Epithelial cell of proximal tubule (primary cell): ENCODE measurements around the gene L1CAM. TPM values are rescaled to one million over a fixed set of nuclear protein-coding genes. Genes with fewer than 3 reads are reported as not detected.
"Not testable (repeated sequence)": the region's sequence is repeated elsewhere in the genome, so short reads cannot be mapped to it uniquely, and the experiment has no call there.

Source experiments
- DNase-seq: peaks from one replicate; pipeline ENCODE4 v3.0.0-alpha.2; 2011; ENCODE audit warnings: low read depth
- H3K4me3 ChIP-seq: 2 replicates; pipeline ENCODE4 v1.5.1; 2011; ENCODE audit warnings: low read depth, mild to moderate bottlenecking, low read length
- total RNA-seq: library from RNA; depleted of rRNA; stranded (reverse); fragments of >200 nt; gene quantifications from 2 replicates; pipeline ENCODE4 v1.2.3, GENCODE V29; 2015
- TF ChIP-seq, protein P1 (sequence below): conservative IDR thresholded peaks from 2 replicates; pipeline ENCODE4 v1.5.1; 2012; ENCODE audit warnings: low read depth, mild to moderate bottlenecking, low read length

Gene L1CAM
- total RNA-seq, 1 donor from 2014 or later: 62.1 TPM

DNA sequence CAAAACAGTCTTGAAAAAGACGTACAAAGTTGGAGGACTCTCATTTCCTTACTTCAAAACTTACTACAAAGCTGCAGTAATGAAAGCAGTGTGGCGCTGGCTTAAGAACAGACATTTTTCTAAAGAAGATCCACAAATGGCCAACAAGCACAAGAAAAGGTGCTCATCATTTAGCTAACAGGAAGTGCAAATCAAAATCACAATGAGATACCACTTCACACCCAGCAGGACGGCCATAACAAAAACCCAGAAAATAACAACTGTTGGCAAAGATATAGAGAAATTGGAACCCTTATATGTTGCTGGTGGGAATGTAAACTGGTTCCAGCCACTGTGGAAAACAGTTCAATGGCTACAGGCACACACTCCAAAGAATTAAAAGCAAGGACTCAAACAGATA is 59.0 kb downstream of the L1CAM start:
- TF ChIP-seq, protein P1, sequence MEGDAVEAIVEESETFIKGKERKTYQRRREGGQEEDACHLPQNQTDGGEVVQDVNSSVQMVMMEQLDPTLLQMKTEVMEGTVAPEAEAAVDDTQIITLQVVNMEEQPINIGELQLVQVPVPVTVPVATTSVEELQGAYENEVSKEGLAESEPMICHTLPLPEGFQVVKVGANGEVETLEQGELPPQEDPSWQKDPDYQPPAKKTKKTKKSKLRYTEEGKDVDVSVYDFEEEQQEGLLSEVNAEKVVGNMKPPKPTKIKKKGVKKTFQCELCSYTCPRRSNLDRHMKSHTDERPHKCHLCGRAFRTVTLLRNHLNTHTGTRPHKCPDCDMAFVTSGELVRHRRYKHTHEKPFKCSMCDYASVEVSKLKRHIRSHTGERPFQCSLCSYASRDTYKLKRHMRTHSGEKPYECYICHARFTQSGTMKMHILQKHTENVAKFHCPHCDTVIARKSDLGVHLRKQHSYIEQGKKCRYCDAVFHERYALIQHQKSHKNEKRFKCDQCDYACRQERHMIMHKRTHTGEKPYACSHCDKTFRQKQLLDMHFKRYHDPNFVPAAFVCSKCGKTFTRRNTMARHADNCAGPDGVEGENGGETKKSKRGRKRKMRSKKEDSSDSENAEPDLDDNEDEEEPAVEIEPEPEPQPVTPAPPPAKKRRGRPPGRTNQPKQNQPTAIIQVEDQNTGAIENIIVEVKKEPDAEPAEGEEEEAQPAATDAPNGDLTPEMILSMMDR: no peak
- no peak overlapping the region for H3K4me3 ChIP-seq
- DNase-seq: no peak

DNA sequence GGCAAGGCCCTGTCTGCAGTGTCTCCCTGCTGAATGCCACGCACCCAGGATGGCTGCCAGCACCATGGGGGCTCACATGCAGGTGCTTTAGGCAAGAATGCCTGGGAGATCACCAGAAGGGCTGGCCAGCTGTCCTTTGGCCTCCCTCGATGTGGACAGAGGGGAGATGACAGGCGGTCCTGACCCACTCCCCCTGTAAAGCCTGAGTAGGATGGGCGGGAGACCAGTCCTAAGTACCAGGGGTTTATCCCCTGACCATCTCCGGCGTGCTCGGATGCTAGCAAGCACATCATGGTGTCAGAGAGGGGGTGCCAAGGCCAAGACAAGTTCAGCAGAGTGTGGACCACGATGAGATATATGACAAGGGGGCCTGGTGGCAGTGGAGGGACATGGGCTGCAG is 60.9 kb downstream of the L1CAM start:
- TF ChIP-seq, protein P1: no peak
- H3K4me3 ChIP-seq: no peak overlapping the region
- no peak for DNase-seq

DNA sequence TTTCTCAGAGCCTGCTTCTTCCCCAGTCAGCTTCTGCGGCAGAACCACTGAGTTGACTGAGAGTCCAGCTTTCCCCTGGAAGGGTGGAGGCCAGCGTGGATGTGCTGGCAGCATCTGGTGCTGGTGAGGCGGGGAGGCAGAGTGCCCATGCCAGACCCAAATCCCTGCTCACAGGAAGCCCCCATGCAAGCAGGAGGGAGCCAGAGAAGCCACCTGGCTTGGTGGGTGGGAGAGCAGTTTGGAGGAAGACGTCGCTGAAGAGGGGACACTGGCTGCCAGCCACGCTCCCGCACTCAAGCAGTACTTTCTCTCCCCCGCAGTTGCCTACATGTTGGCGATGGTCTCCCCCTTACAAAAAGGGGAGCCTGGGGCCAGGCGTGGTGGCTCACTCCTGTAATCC is 61.6 kb downstream of the L1CAM start:
- DNase-seq: no peak
- TF ChIP-seq, protein P1: no peak

DNA sequence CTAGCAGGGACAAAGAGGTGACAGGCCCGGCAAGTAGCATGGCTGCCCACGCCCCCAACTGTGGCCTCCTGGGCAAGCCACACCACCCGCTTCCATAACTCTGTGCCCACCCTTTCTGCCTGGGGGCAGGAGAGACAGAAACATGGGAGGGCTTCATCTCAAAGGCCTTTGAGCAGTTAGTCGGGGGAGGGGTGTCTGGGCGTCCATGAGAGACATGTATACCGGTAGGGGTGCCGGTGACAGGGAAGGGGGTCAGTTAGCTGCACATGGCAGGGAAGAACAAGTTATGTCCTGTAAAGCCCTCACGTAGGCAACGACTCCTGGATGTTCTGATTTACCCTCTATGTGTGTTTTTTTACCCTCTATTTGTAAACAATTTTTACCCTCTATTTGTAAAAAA is 64.9 kb downstream of the L1CAM start:
- DNase-seq: no peak
- TF ChIP-seq, protein P1: no peak
- H3K4me3 ChIP-seq: no peak overlapping the region

More for the DNA sequence above, 61.6 kb downstream of the L1CAM start:
- H3K4me3 ChIP-seq: no peak overlapping the region

DNA sequence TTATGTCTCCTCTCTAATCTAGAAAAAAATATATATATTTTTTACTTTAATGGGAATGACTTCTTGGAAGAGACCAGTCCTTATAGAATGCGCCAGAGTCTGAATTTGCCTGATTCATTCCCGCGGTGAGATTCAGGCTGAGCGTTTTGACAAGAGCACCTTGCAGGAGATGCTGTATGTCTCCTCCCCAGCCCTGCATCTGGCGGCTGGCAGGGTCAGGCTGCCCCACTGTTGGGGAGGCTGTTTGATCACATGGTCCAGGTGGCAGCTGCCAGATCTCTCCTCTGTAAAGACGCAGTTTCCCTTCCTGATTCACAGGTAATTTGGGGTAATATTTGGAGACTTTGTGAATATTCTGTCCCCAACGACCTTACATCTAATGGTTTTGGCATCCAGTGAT is 65.4 kb downstream of the L1CAM start:
- H3K4me3 ChIP-seq: no peak overlapping the region
- TF ChIP-seq, protein P1: no peak
- no peak for DNase-seq

DNA sequence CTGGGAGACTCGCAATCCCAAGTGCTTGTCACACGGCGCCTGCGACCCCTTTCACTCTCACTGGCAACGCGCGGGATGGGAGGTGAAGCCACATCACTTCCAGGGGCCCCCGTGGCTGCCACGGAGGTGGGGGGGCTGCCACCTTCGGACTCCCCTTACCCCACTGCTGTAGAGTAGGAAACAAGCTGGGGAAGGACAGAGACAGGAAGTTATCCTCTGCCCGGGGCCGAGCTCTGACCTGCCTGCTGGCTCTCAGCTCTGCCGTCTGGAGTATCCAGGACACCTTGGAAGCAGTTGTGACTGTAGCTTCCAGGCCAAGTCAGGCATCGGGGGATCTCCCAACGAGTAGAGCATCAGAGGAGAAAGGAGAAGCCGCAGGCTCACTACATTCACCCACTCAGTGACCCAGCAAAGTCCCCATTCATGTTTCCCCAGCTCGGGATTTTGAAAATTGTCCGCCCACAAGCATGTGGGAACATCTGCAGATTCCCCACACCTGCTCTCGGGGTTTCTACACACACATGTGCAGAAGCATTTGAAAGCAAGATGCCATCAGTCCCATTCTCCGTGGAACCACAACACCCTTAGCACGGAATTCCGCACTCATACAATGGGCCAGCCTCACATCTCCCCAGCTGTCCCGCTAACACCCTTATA is 66.5 kb downstream of the L1CAM start:
- no peak overlapping the region for H3K4me3 ChIP-seq
- TF ChIP-seq, protein P1: no peak
- no peak for DNase-seq

DNA sequence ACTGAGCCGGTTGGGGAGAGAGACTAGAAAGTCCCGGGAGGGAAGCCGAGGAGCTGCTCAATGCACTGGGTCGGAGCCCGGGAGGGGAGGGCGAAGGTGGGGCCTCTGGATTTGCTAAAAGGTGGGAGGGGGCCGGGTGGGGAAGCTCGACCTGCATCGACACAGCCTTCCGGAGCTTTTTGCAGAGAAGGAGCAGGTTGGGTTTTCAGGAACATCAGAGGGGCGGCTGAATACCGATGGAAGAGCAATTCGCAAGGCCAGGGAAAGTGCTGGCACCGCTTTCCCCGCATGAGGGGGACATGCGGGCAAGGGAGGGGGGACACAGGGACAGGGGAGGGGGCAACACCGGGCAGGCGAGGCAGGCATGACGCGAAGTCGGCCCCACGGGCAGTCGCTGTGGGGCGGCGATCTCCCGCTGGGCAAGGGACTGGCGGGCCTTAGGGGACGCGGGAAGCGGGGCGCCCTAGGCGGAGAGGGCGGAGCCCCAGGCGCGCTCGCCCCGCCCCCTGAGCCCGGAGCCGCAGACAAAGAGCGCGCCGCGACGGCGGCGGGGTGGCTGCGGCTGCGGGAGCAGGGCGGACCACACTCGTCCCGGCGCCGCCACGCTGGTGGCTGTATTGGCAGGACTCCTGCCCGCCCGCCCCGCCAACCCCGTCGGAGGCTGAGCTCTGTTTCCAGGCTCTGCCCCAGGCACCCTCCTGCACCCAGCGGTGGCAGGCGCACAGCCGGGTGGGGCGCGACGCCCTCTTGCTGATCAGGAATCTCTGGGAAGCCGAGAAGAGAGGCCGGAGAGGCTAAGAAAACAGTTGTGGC is 67.2 kb downstream of the L1CAM start:
- DNase-seq: no peak
- TF ChIP-seq, protein P1: no peak
- H3K4me3 ChIP-seq: peak overlapping the region; percentile 8

DNA sequence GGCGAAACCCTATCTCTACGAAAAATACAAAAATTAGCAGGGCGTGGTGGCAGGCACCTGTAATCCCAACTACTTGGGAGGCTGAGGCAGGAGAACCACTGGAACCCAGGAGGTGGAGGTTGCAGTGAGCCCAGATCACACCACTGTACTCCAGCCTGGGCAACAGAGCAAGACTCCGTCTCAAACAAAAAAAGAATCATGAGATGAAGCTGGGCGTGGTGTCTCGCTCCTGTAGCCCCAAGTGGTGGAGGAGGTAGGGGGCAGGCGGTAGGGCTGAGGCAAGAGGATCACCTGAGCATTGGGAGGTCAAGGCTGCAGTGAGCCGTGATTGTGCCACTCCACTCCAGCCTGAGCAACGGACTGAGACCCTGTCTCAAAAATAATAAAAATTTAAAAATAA is 67.9 kb downstream of the L1CAM start:
- DNase-seq, H3K4me3 ChIP-seq: not testable (repeated sequence)
